NT2/D1 (cell line): ENCODE data around the gene HOXC6.

Experiments
- DNase-seq: peaks from one replicate; pipeline ENCODE4 v3.0.0-alpha.2; 2011; ENCODE audit warnings: low read depth, low spot score
- H3K27me3 ChIP-seq: 2 replicates; pipeline ENCODE4 v1.6.0; 2011; ENCODE audit warnings: mild to moderate bottlenecking; ENCODE audit not compliant: insufficient read length, insufficient read depth
- H3K36me3 ChIP-seq: 2 replicates; pipeline ENCODE4 v1.6.1; 2011; ENCODE audit warnings: mild to moderate bottlenecking, low read length, mixed read lengths; ENCODE audit not compliant: insufficient read depth, insufficient read length
- H3K4me1 ChIP-seq: 2 replicates; pipeline ENCODE4 v1.5.1; 2011; ENCODE audit not compliant: insufficient read depth, insufficient read length
- H3K4me3 ChIP-seq: 2 replicates; pipeline ENCODE4 v1.5.1; 2011; ENCODE audit warnings: low read depth; ENCODE audit not compliant: insufficient read length
- H3K9ac ChIP-seq: 2 replicates; pipeline ENCODE4 v1.6.0; 2011; ENCODE audit warnings: low read depth; ENCODE audit not compliant: insufficient read length
- H3K9me3 ChIP-seq: 2 replicates; pipeline ENCODE4 v1.5.1; 2011; ENCODE audit warnings: mild to moderate bottlenecking, low read length; ENCODE audit not compliant: insufficient read depth
- SUZ12 ChIP-seq: IDR thresholded peaks from 2 replicates; pipeline ENCODE4 v1.6.1; 2011; ENCODE audit not compliant: insufficient read length, insufficient read depth; ENCODE audit errors: extremely low read depth
- YY1 ChIP-seq: IDR thresholded peaks from 2 replicates; pipeline ENCODE4 v1.6.1; 2011; ENCODE audit not compliant: insufficient read length, insufficient read depth
- ZNF274 ChIP-seq: IDR thresholded peaks from 2 replicates; pipeline ENCODE4 v1.6.1; 2011; ENCODE audit warnings: mild to moderate bottlenecking, low read depth, low read length

HOXC6 gene

DNA sequence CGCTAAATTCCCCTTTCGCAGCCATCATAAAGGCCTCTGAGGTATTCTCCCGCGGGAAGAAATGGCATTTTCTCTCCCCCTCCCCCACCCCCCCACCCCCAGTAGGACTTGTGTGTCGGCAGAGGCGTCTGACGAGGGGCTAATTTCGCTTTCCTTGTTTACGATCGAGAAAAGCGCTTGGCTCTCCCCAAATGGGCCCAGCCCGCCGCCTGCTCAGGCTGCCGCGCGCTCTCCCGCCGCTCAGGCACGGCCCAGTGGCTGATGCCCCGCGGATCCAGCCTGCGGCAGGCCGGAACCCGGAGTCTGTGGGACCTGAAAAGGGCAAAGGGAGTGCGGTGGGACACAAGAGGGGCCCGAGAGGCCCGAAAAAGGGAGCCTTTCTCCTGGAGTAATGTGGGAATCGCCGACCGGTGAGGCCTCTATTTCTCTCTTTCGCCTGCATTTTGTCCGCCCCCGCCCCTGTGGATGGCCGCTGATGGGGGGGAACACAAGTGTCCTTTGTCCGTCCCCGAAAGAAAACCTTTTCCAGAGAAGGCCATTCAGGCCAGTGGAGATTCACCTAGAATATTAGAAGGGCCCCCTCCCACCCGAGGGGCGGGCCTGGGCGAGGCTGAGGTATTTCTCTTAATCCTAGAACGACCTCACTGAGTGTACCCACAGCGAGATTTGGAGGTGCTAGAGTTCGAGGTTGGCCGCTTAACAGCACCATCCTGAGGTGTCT lies 9.0 kb upstream of the HOXC6 start:
- peaks cover 99% of the 10 kb centered on the region for H3K27me3 ChIP-seq

DNA sequence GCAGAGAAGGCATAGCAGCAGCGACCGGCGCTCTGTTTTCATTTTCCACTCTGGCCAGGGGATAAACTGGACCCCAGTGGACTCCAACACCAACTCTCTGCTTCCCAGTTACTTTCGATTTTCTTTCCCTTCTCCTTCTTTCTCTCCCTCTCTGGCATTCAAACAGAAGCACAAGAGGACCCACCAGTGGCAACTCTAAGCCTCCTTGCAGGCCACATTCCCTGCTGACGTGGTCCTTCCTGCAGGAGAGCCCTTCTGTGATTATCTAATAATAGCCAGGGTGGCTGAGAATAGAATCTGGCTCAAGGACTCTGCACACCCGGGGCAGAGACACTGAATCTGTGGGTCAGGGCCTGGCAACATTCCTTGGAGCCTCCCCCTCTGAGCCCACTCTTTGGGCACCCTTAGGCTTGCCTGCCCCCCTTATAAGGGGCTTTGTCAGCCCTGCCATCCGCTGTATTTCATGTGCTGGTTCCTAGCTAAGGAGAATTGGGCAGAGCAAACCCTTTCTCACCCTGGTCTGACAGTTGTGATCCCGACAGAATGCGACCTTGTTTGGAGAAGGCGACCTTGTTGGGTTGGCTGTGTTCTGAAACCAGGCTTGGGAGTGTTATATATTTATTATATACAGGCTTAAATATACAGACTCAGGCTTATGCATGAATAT lies 8.2 kb upstream of the HOXC6 start:
- Histone ChIP-seq H3K9me3 (no peaks in the 10 kb centered on the region), H3K9ac (no peak overlapping the region), H3K27me3 (peaks cover 99% of the 10 kb centered on the region), H3K4me3 (no peak overlapping the region), H3K4me1 (peaks cover 9% of the 10 kb centered on the region), H3K36me3 (no peaks in the 10 kb centered on the region)
- TF ChIP-seq YY1 (no peak), SUZ12 (no peak), ZNF274 (no peak)
- DNase-seq, result no peak

More for the DNA sequence above, 9.0 kb upstream of the HOXC6 start:
- Histone ChIP-seq H3K4me1 (peaks cover 6% of the 10 kb centered on the region), H3K4me3 (no peak overlapping the region), H3K9me3 (no peaks in the 10 kb centered on the region), H3K36me3 (no peaks in the 10 kb centered on the region), H3K9ac (peak overlapping the region; percentile 56)
- DNase-seq, result no peak
- no peak for TF ChIP-seq YY1
- TF ChIP-seq ZNF274, result no peak
- TF ChIP-seq SUZ12, result peak; percentile 96

DNA sequence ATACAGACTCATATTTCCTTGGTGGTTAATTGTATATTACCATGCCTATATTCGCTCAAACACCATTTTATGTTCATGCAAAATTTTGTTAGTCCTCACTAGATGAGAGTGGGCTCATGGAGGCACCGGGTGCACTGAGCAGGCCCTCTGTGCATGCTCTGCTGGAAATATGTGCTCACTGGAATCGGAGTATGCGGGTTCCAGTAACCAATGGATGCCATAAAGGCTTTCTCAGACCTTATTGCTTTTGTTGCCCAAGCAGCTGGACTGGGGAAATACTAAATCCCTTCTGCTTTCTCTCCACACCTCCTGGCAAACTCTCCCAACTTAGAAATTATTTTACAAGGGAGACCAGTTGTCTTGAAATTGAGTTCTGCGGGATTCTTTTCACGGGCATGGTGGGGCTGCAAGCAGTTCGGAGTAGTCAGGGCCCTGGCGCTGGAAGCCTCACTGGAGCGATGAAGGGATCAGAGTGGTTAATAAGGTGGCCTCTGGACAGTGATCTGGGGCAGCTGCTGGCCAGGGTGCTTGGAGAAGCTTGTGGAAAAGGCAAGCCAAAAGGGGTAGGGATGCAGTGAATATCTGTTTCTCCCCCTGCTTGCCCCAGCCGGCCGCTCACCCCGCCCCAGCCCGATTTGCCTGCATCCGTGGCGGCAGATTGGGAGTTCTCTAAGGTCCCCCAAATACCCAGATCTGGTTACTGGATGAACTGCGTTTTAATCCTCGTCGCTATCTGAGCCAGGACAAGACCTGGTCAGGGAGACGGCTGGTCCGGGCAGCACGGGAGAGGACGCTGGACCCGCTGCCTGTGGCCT lies 7.4 kb upstream of the HOXC6 start:
- no peak overlapping the region for H3K9ac ChIP-seq
- peaks cover 9% of the 10 kb centered on the region for H3K4me1 ChIP-seq

DNA sequence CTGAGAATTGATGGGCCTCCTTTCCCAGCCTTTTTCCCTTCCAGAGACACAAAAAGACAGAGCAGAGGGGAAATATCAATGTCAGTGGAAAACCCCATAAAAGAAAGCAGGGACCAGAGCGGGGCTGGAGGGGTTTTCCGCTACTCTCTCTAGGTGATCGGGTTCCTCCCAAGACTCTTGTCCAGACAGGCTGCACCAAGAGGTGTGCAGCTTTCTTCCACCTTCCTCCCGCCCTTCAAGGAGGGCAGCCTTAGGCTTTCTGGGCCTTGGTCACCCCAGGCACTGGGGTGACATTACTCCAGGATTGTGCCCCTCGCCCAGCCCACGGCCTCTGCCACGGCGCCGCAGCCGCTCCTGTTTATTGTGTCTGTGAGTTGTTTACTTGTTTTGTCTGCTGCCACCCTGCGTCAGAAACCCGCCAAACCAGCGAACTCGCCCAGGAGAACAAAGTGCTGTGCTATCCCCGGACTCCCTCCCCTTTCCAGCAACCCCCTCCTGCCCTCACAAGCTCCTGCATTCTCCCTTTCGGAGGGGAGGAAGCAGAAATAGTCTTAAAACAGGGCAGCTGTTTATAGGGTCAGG lies 6.7 kb upstream of the HOXC6 start:
- Histone ChIP-seq H3K36me3 (no peaks in the 10 kb centered on the region), H3K9me3 (no peaks in the 10 kb centered on the region), H3K4me3 (peak overlapping the region; percentile 8), H3K4me1 (peaks cover 9% of the 10 kb centered on the region), H3K9ac (no peak overlapping the region), H3K27me3 (peaks cover 99% of the 10 kb centered on the region)
- TF ChIP-seq YY1 (no peak), SUZ12 (peak; percentile 94)
- no peak for DNase-seq

More for the DNA sequence above, 7.4 kb upstream of the HOXC6 start:
- H3K36me3 ChIP-seq, result no peaks in the 10 kb centered on the region
- TF ChIP-seq SUZ12 (no peak), YY1 (no peak), ZNF274 (no peak)
- H3K27me3 ChIP-seq, result peaks cover 99% of the 10 kb centered on the region
- H3K4me3 ChIP-seq, result no peak overlapping the region
- DNase-seq, result no peak
- H3K9me3 ChIP-seq, result no peaks in the 10 kb centered on the region

DNA sequence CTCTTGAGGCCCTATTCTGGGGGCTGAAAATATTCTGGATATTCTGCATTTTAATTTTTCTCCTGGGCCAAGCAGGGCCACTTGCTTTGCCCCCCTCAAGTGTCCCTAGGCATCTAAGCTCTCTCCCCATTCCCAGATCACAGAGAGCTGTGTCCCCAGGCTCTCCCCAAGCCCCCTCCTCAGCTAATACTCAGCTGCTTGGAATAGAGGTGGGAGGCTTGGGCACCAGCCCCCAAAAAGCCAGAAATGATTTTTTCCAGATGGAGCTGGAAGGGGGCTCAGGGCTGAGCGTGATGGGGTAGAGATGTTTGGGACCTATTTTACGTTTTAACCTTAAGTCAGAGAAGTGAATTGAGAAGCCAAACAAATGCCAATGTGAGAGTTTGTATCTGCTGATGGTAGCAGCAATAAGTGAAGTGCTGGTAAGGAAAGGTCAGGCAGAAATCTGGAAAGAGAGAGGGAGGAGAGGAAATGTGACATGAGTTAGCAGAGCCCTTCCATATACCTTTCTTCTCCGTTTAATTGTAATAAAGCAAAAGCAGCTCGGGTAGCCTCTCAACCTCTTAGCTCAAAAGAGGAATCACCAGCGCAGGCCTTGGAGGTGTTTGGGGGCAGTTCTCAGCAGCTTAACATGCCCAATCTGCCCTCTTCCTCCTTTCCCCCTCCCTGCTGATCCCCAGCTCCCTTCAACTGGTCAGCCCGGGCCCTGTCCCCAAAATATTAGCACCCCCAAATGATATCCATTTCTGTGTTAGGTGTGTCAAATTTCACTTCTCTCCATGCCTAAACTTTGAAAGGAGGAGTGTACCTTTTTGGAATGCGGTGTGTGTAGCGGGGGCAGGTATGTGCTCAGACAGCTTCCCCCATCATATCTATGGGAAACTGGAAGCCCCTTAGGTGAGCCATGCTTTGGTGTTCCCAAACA lies 5.0 kb upstream of the HOXC6 start:
- Histone ChIP-seq H3K27me3 (peaks cover 99% of the 10 kb centered on the region), H3K9ac (no peak overlapping the region)
- TF ChIP-seq SUZ12 (no peak), YY1 (no peak), ZNF274 (no peak)

DNA sequence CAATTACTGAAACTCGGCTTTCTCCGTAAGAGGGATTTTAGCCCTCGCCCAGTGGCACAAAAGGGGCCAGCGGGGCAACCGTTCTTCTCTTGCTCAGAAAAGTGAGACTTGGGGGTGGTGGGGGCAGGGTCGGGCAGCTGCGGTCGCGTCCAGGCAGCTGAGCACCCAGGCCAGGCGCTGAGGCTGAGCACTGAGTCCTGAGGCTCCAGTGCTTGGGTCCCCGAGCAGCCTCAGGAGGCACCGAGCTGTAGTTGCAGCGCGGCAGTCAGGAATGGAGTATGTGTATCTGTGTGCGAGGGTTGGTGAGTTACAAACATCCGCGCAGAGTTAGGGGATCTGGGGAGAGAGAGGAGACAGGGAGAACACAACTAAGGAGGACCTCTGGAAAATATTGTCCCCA lies 4.1 kb upstream of the HOXC6 start:
- Histone ChIP-seq H3K9me3 (no peaks in the 10 kb centered on the region), H3K36me3 (no peaks in the 10 kb centered on the region), H3K4me1 (peaks cover 5% of the 10 kb centered on the region), H3K27me3 (peaks cover 100% of the 10 kb centered on the region), H3K9ac (no peak overlapping the region), H3K4me3 (no peak overlapping the region)
- peak; percentile 94 for TF ChIP-seq SUZ12
- no peak for TF ChIP-seq ZNF274
- no peak for DNase-seq

More for the DNA sequence above, 5.0 kb upstream of the HOXC6 start:
- no peak overlapping the region for H3K4me3 ChIP-seq
- no peaks in the 10 kb centered on the region for H3K9me3 ChIP-seq
- H3K4me1 ChIP-seq, result peaks cover 9% of the 10 kb centered on the region
- H3K36me3 ChIP-seq, result no peaks in the 10 kb centered on the region
- no peak for DNase-seq
